Parathyroid adenoma (tissue), 2 donors: ENCODE data around the gene HAUS7.

Experiments used
- H2AFZ ChIP-seq: fragments of 300-600 bp; sonication (generic); one replicate; pipeline ENCODE4 v1.7.0; 2017; ENCODE audit warnings: antibody characterized with exemption, mild to moderate bottlenecking
- H3K27ac ChIP-seq: fragments of 300-600 bp; sonication (generic); one replicate; pipeline ENCODE4 v1.7.0; 2017
- H3K27me3 ChIP-seq: fragments of 300-600 bp; sonication (generic); one replicate; pipeline ENCODE4 v1.7.0; 2017; ENCODE audit warnings: low read length; ENCODE audit not compliant: control insufficient read depth, insufficient read depth
- H3K36me3 ChIP-seq: fragments of 300-600 bp; sonication (generic); one replicate; pipeline ENCODE4 v1.7.0; 2017; ENCODE audit warnings: low read length; ENCODE audit not compliant: control insufficient read depth, insufficient read depth
- H3K4me1 ChIP-seq: fragments of 300-600 bp; sonication (generic); one replicate; pipeline ENCODE4 v1.7.0; 2017; ENCODE audit warnings: control low read depth
- H3K4me2 ChIP-seq: fragments of 300-600 bp; sonication (generic); one replicate; pipeline ENCODE4 v1.7.0; 2017; ENCODE audit warnings: low read length
- H3K4me3 ChIP-seq: fragments of 300-600 bp; sonication (generic); one replicate; pipeline ENCODE4 v1.7.0; 2017; ENCODE audit warnings: low read depth, low read length
- H3K79me2 ChIP-seq: fragments of 300-600 bp; sonication (generic); one replicate; pipeline ENCODE4 v1.7.0; 2017; ENCODE audit warnings: control low read depth
- H3K9ac ChIP-seq: fragments of 300-600 bp; sonication (generic); one replicate; pipeline ENCODE4 v1.7.0; 2017; ENCODE audit warnings: mild to moderate bottlenecking
- H3K9me3 ChIP-seq: fragments of 300-600 bp; sonication (generic); one replicate; pipeline ENCODE4 v1.7.0; 2017; ENCODE audit warnings: low read length; ENCODE audit not compliant: control insufficient read depth
- CTCF ChIP-seq: fragments of 300-600 bp; sonication (generic); IDR thresholded peaks from one replicate; pipeline ENCODE4 v1.7.0; 2017; ENCODE audit warnings: antibody characterized with exemption, mild to moderate bottlenecking
- donor health status: primary hyperparathyroidism.

HAUS7 gene

GRCh38 chrX:153465691-153466380, 4.5 kb downstream of the HAUS7 start:
- no peaks in the 10 kb centered on the region for H3K36me3 ChIP-seq
- H3K27ac ChIP-seq, result no peak overlapping the region
- H3K9ac ChIP-seq, result no peak overlapping the region
- H3K27me3 ChIP-seq, result no peaks in the 10 kb centered on the region
- no peaks in the 10 kb centered on the region for H3K79me2 ChIP-seq
- no peak overlapping the region for H2AFZ ChIP-seq
- H3K4me3 ChIP-seq, result no peak overlapping the region
- no peaks in the 10 kb centered on the region for H3K4me1 ChIP-seq
- H3K9me3 ChIP-seq, result no peaks in the 10 kb centered on the region
- TF ChIP-seq CTCF, result no peak
- no peak overlapping the region for H3K4me2 ChIP-seq

- no peaks in the 10 kb centered on the region for H3K9me3 ChIP-seq
- H3K4me2 ChIP-seq, result no peak overlapping the region
- no peak overlapping the region for H3K27ac ChIP-seq
- H3K4me1 ChIP-seq, result no peaks in the 10 kb centered on the region
- no peaks in the 10 kb centered on the region for H3K79me2 ChIP-seq
- no peak overlapping the region for H2AFZ ChIP-seq
- no peak overlapping the region for H3K9ac ChIP-seq
- H3K36me3 ChIP-seq, result no peaks in the 10 kb centered on the region
- no peak for TF ChIP-seq CTCF
- H3K27me3 ChIP-seq, result no peaks in the 10 kb centered on the region
- no peak overlapping the region for H3K4me3 ChIP-seq
These were observed 6.3 kb downstream of the HAUS7 start for GRCh38 chrX:153464116-153464515.

- TF ChIP-seq CTCF, result no peak
- H3K79me2 ChIP-seq, result no peaks in the 10 kb centered on the region
- H3K9ac ChIP-seq, result no peak overlapping the region
- no peak overlapping the region for H3K27ac ChIP-seq
- H3K9me3 ChIP-seq, result no peaks in the 10 kb centered on the region
- no peaks in the 10 kb centered on the region for H3K4me1 ChIP-seq
- no peaks in the 10 kb centered on the region for H3K36me3 ChIP-seq
- H3K4me2 ChIP-seq, result no peak overlapping the region
- H2AFZ ChIP-seq, result no peak overlapping the region
- H3K4me3 ChIP-seq, result no peak overlapping the region
- no peaks in the 10 kb centered on the region for H3K27me3 ChIP-seq
These were observed 6.8 kb downstream of the HAUS7 start for GRCh38 chrX:153463556-153463955.

GRCh38 chrX:153463031-153463430, 7.3 kb downstream of the HAUS7 start:
- Histone ChIP-seq H3K9ac (no peak overlapping the region), H3K4me3 (no peak overlapping the region), H3K79me2 (no peaks in the 10 kb centered on the region), H3K4me2 (no peak overlapping the region), H2AFZ (no peak overlapping the region), H3K9me3 (no peaks in the 10 kb centered on the region), H3K4me1 (no peaks in the 10 kb centered on the region), H3K27ac (no peak overlapping the region), H3K36me3 (no peaks in the 10 kb centered on the region), H3K27me3 (no peaks in the 10 kb centered on the region)
- TF ChIP-seq CTCF, result no peak

- TF ChIP-seq CTCF, result no peak
- Histone ChIP-seq H3K79me2 (no peaks in the 10 kb centered on the region), H3K27me3 (no peaks in the 10 kb centered on the region), H2AFZ (no peak overlapping the region), H3K9ac (no peak overlapping the region), H3K4me3 (no peak overlapping the region), H3K4me2 (no peak overlapping the region), H3K9me3 (no peaks in the 10 kb centered on the region), H3K4me1 (no peaks in the 10 kb centered on the region), H3K27ac (no peak overlapping the region), H3K36me3 (no peaks in the 10 kb centered on the region)
These were observed 8.1 kb downstream of the HAUS7 start for GRCh38 chrX:153462291-153462690.
